Activated CD4-positive, alpha-beta memory T cell treated with anti-CD3 and anti-CD28 coated beads, Interleukin-2, amount 10 ng/mL, durations not matched to agents 7 days and 5 days (primary cell): ENCODE measurements around the gene GNAQ. TPM values are rescaled to one million over a fixed set of nuclear protein-coding genes. Genes with fewer than 3 reads are reported as not detected.

Experiments used
- total RNA-seq, 2 experiments: library from RNA; stranded (reverse); gene quantifications; one replicate each; pipeline ENCODE4 v1.2.3, GENCODE V29; 2021

Gene GNAQ
- total RNA-seq, 2 experiments from 2014 or later, result 28.0 to 28.8 TPM

Other genes starting within 250 kb of the GNAQ start
- 10 to 100 TPM; 41.8 to 44.3 TPM for gene CEP78, start 204.3 kb upstream of the GNAQ start, total RNA-seq